ENCODE results near the gene VSIR.

VSIR gene

DNA sequence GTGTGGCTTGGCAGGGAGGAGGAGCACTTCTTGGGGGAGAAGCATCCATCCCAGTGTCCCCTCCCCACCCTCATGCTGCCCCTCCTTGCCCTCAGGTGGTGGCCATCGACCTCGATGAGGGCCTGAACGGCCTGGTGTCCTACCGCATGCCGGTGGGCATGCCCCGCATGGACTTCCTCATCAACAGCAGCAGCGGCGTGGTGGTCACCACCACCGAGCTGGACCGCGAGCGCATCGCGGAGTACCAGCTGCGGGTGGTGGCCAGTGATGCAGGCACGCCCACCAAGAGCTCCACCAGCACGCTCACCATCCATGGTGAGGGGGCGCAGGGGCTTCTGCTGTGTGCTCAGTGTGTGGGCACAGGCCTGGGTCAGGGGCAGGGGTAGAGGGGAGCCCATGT, 68.5 kb downstream of the VSIR start:
- H3K4me3 ChIP-seq (ENCODE audit: insufficient read depth in 1 of 2, low read depth in 1 of 2, low read length in 2 of 2): no peak overlapping the region
- H2BK5ac ChIP-seq (ENCODE audit: low read depth, low read length, poor library complexity, severe bottlenecking): no peak overlapping the region
- no peak overlapping the region for H3K14ac ChIP-seq (ENCODE audit: low read length in 2 of 2)
- no peak overlapping the region for H2BK15ac ChIP-seq (ENCODE audit: low read depth, poor library complexity, severe bottlenecking)
- H3K9me3 ChIP-seq (ENCODE audit: control insufficient read depth, low read length): no peaks in the 10 kb centered on the region
- H3K4me1 ChIP-seq (ENCODE audit: control insufficient read depth, insufficient read depth, low read depth, low read length): no peaks in the 10 kb centered on the region
- H2AK5ac ChIP-seq (ENCODE audit: low read length, severe bottlenecking): no peak overlapping the region
- H4K8ac ChIP-seq (ENCODE audit: low read length): no peak overlapping the region
- no peak overlapping the region for H3K27ac ChIP-seq (ENCODE audit: low read length, poor library complexity, severe bottlenecking)
- H3K18ac ChIP-seq (ENCODE audit: low read depth in 1 of 2, low read length in 2 of 2): no peak overlapping the region
- H4K91ac ChIP-seq (ENCODE audit: low read length): peak overlapping the region; percentile 11
- no peak overlapping the region for H3K4ac ChIP-seq (ENCODE audit: low read depth in 1 of 2, low read length in 2 of 2)
- H2BK12ac ChIP-seq (ENCODE audit: low read length in 2 of 2): no peak overlapping the region
- 95% methylated on average over 18 of the region's 18 CpGs for WGBS
- H3K4me2 ChIP-seq (ENCODE audit: low read length, poor library complexity, severe bottlenecking): no peak overlapping the region
- no peak overlapping the region for H2AFZ ChIP-seq (ENCODE audit: low read depth, low read length)
- H3K27me3 ChIP-seq (ENCODE audit: control insufficient read depth in 1 of 2, insufficient read depth in 1 of 2, low read length in 2 of 2): peaks cover 46 to 67% of the 10 kb centered on the region in 2 experiments
- no peak overlapping the region for H3K23ac ChIP-seq (ENCODE audit: low read length in 2 of 2)
- no peaks in the 10 kb centered on the region for H3K36me3 ChIP-seq (ENCODE audit: control insufficient read depth in 1 of 2, insufficient read depth in 2 of 2, low read depth in 1 of 2, low read length in 2 of 2)
- H3K79me1 ChIP-seq (replicated peaks; ENCODE audit: low read length, poor library complexity, severe bottlenecking): no peaks in the 10 kb centered on the region
- no peak overlapping the region for H3K9ac ChIP-seq (ENCODE audit: low read length)
- H2BK120ac ChIP-seq (ENCODE audit: low read depth, low read length): no peak overlapping the region
- DNase-seq: no peak

DNA sequence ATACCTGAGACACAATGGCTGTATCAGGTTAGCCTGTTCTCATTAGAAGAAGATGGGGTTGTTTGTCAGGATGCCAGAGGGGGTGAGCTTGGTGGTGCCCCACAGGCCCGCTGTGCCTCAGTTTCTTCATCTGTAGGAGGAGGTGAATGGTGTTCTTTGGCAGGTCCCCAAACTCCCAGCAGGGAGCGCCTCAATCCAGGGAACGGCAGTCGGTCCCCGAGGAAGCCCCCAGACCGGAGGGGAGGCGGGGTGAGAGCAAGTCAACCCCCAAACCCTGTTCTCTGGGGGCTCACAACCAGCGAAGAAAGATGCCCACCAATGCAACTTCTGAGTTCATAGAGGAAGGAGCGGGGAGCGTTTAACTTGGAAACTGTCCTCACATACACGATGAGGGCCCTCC, 69.7 kb downstream of the VSIR start:
- DNase-seq: no peak
- H2AFZ ChIP-seq (ENCODE audit: low read depth, low read length): no peak overlapping the region
- no peak overlapping the region for H2BK15ac ChIP-seq (ENCODE audit: low read depth, poor library complexity, severe bottlenecking)
- H4K8ac ChIP-seq (ENCODE audit: low read length): no peak overlapping the region
- H3K79me1 ChIP-seq (replicated peaks; ENCODE audit: low read length, poor library complexity, severe bottlenecking): no peaks in the 10 kb centered on the region
- no peak overlapping the region for H3K14ac ChIP-seq (ENCODE audit: low read length in 2 of 2)
- H3K27ac ChIP-seq (ENCODE audit: low read length, poor library complexity, severe bottlenecking): no peak overlapping the region
- no peak overlapping the region for H2BK120ac ChIP-seq (ENCODE audit: low read depth, low read length)
- H3K4me1 ChIP-seq (ENCODE audit: control insufficient read depth, insufficient read depth, low read depth, low read length): no peaks in the 10 kb centered on the region
- no peaks in the 10 kb centered on the region for H3K9me3 ChIP-seq (ENCODE audit: control insufficient read depth, low read length)
- no peak overlapping the region for H2BK5ac ChIP-seq (ENCODE audit: low read depth, low read length, poor library complexity, severe bottlenecking)
- peaks cover 54 to 67% of the 10 kb centered on the region in 2 experiments for H3K27me3 ChIP-seq (ENCODE audit: control insufficient read depth in 1 of 2, insufficient read depth in 1 of 2, low read length in 2 of 2)
- H3K36me3 ChIP-seq (ENCODE audit: control insufficient read depth in 1 of 2, insufficient read depth in 2 of 2, low read depth in 1 of 2, low read length in 2 of 2): no peaks in the 10 kb centered on the region
- WGBS: 85% methylated on average over 11 of the region's 11 CpGs
- H4K91ac ChIP-seq (ENCODE audit: low read length): no peak overlapping the region
- no peak overlapping the region for H3K4me3 ChIP-seq (ENCODE audit: insufficient read depth in 1 of 2, low read depth in 1 of 2, low read length in 2 of 2)
- no peak overlapping the region for H3K18ac ChIP-seq (ENCODE audit: low read depth in 1 of 2, low read length in 2 of 2)
- no peak overlapping the region for H2BK12ac ChIP-seq (ENCODE audit: low read length in 2 of 2)
- no peak overlapping the region for H2AK5ac ChIP-seq (ENCODE audit: low read length, severe bottlenecking)
- H3K9ac ChIP-seq (ENCODE audit: low read length): no peak overlapping the region
- H3K4me2 ChIP-seq (ENCODE audit: low read length, poor library complexity, severe bottlenecking): no peak overlapping the region
- no peak overlapping the region for H3K4ac ChIP-seq (ENCODE audit: low read depth in 1 of 2, low read length in 2 of 2)
- H3K23ac ChIP-seq (ENCODE audit: low read length in 2 of 2): no peak overlapping the region

DNA sequence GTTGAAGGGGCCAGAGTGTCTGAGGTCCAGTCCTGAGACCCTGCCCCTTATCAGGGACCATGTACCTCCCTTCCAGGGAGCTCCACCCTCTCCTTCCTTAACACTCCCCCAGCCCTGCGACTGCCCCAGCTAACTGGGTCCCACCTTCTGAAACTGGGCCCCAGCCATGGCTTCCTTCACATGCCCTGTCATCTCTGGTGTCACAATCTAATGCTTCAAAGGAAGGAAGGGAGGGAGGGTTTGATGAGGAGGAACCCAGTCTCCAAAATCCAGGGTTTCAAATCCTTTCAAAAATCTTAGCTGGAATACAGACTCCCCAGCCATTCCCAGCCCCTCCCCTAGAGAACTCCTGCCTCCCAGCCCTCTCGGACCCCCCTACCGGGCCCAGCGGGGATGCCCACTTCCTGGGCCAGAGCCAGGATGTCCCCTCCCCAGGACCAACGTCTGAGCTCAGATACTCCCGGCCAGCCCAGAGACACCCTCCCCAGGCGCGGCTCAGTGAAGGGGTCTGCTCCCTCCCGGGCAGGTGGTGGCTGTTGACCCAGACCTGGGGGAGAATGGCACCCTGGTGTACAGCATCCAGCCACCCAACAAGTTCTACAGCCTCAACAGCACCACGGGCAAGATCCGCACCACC, 71.7 kb downstream of the VSIR start:
- no peaks in the 10 kb centered on the region for H3K9me3 ChIP-seq (ENCODE audit: control insufficient read depth, low read length)
- WGBS: 65% methylated on average over 10 of the region's 11 CpGs
- H2AFZ ChIP-seq (ENCODE audit: low read depth, low read length): no peak overlapping the region

GRCh38 chr10:71700731-71701368, 72.5 kb downstream of the VSIR start:
- Histone ChIP-seq H3K18ac (ENCODE audit: low read depth in 1 of 2, low read length in 2 of 2) (no peak overlapping the region), H3K36me3 (ENCODE audit: control insufficient read depth in 1 of 2, insufficient read depth in 2 of 2, low read depth in 1 of 2, low read length in 2 of 2) (no peaks in the 10 kb centered on the region), H2AK5ac (ENCODE audit: low read length, severe bottlenecking) (no peak overlapping the region), H3K4me1 (ENCODE audit: control insufficient read depth, insufficient read depth, low read depth, low read length) (peaks cover 4% of the 10 kb centered on the region), H3K4me3 (ENCODE audit: insufficient read depth in 1 of 2, low read depth in 1 of 2, low read length in 2 of 2) (no peak overlapping the region), H3K79me1 (replicated peaks; ENCODE audit: low read length, poor library complexity, severe bottlenecking) (no peaks in the 10 kb centered on the region), H2BK120ac (ENCODE audit: low read depth, low read length) (no peak overlapping the region), H3K14ac (ENCODE audit: low read length in 2 of 2) (no peak overlapping the region), H2AFZ (ENCODE audit: low read depth, low read length) (no peak overlapping the region), H3K23ac (ENCODE audit: low read length in 2 of 2) (no peak overlapping the region), H3K9me3 (ENCODE audit: control insufficient read depth, low read length) (no peaks in the 10 kb centered on the region), H4K8ac (ENCODE audit: low read length) (no peak overlapping the region), H2BK5ac (ENCODE audit: low read depth, low read length, poor library complexity, severe bottlenecking) (no peak overlapping the region), H3K4ac (ENCODE audit: low read depth in 1 of 2, low read length in 2 of 2) (no peak overlapping the region), H4K91ac (ENCODE audit: low read length) (no peak overlapping the region), H2BK15ac (ENCODE audit: low read depth, poor library complexity, severe bottlenecking) (no peak overlapping the region), H3K9ac (ENCODE audit: low read length) (no peak overlapping the region), H3K4me2 (ENCODE audit: low read length, poor library complexity, severe bottlenecking) (no peak overlapping the region), H3K27ac (ENCODE audit: low read length, poor library complexity, severe bottlenecking) (no peak overlapping the region), H2BK12ac (ENCODE audit: low read length in 2 of 2) (no peak overlapping the region), H3K27me3 (ENCODE audit: control insufficient read depth in 1 of 2, insufficient read depth in 1 of 2, low read length in 2 of 2) (peaks cover 51 to 52% of the 10 kb centered on the region in 2 experiments)
- 68% methylated on average over 11 of the region's 11 CpGs for WGBS
- no peak for DNase-seq

More for the DNA sequence above, 71.7 kb downstream of the VSIR start:
- H3K18ac ChIP-seq (ENCODE audit: low read depth in 1 of 2, low read length in 2 of 2): no peak overlapping the region
- H2BK120ac ChIP-seq (ENCODE audit: low read depth, low read length): no peak overlapping the region
- H3K4me1 ChIP-seq (ENCODE audit: control insufficient read depth, insufficient read depth, low read depth, low read length): no peaks in the 10 kb centered on the region
- no peak overlapping the region for H3K23ac ChIP-seq (ENCODE audit: low read length in 2 of 2)
- no peak overlapping the region for H3K4ac ChIP-seq (ENCODE audit: low read depth in 1 of 2, low read length in 2 of 2)
- H3K27me3 ChIP-seq (ENCODE audit: control insufficient read depth in 1 of 2, insufficient read depth in 1 of 2, low read length in 2 of 2): peaks cover 46 to 55% of the 10 kb centered on the region in 2 experiments
- H3K9ac ChIP-seq (ENCODE audit: low read length): no peak overlapping the region
- H2BK15ac ChIP-seq (ENCODE audit: low read depth, poor library complexity, severe bottlenecking): no peak overlapping the region
- no peak overlapping the region for H3K4me3 ChIP-seq (ENCODE audit: insufficient read depth in 1 of 2, low read depth in 1 of 2, low read length in 2 of 2)
- H2BK12ac ChIP-seq (ENCODE audit: low read length in 2 of 2): no peak overlapping the region
- no peak overlapping the region for H2BK5ac ChIP-seq (ENCODE audit: low read depth, low read length, poor library complexity, severe bottlenecking)
- H3K36me3 ChIP-seq (ENCODE audit: control insufficient read depth in 1 of 2, insufficient read depth in 2 of 2, low read depth in 1 of 2, low read length in 2 of 2): no peaks in the 10 kb centered on the region
- H3K27ac ChIP-seq (ENCODE audit: low read length, poor library complexity, severe bottlenecking): no peak overlapping the region
- no peak overlapping the region for H3K14ac ChIP-seq (ENCODE audit: low read length in 2 of 2)
- no peaks in the 10 kb centered on the region for H3K79me1 ChIP-seq (replicated peaks; ENCODE audit: low read length, poor library complexity, severe bottlenecking)
- no peak overlapping the region for H4K91ac ChIP-seq (ENCODE audit: low read length)
- H2AK5ac ChIP-seq (ENCODE audit: low read length, severe bottlenecking): no peak overlapping the region
- DNase-seq: no peak
- no peak overlapping the region for H4K8ac ChIP-seq (ENCODE audit: low read length)
- H3K4me2 ChIP-seq (ENCODE audit: low read length, poor library complexity, severe bottlenecking): no peak overlapping the region

Measured in mesenchymal stem cell (in vitro differentiated cells and primary cell).